Adipose tissue (tissue), 3 donors: ENCODE data around the gene TJP1. TPM values are rescaled to one million over a fixed set of nuclear protein-coding genes. Genes with fewer than 3 reads are reported as not detected.
"Not testable (repeated sequence)": the region's sequence is repeated elsewhere in the genome, so short reads cannot be mapped to it uniquely, and the experiment has no call there.

Source experiments
- H3K27ac ChIP-seq: one replicate; pipeline ENCODE4 v1.5.1; 2013; ENCODE audit warnings: low read depth, low read length
- WGBS, 3 donors: extraction: QIAGEN DNeasy Blood & Tissue Kit; methylation state at CpG; one replicate each; pipeline ENCODE4 v1.1.7; 2013; 5-methylcytosine and 5-hydroxymethylcytosine counted together
- polyA plus RNA-seq, 3 donors: library from polyadenylated mRNA; stranded (reverse); fragments of 200-250 nt; gene quantifications; one replicate each; pipeline ENCODE4 v1.2.3, GENCODE V29; 2013
- donor health status: healthy with polysubstance abuse.
- donor health status: Bipolar disorder and iron deficiency.
- donor health status: healthy.

TJP1 gene
- polyA plus RNA-seq, 3 donors: 15.3 to 23.4 (median 22.7) TPM

GRCh38 chr15:29774900-29775299, 47.4 kb downstream of the TJP1 start:
- no peak overlapping the region for H3K27ac ChIP-seq
- WGBS, 3 donors: 85 to 88% (median 86%) methylated on average over 6 of the region's 6 CpGs

DNA sequence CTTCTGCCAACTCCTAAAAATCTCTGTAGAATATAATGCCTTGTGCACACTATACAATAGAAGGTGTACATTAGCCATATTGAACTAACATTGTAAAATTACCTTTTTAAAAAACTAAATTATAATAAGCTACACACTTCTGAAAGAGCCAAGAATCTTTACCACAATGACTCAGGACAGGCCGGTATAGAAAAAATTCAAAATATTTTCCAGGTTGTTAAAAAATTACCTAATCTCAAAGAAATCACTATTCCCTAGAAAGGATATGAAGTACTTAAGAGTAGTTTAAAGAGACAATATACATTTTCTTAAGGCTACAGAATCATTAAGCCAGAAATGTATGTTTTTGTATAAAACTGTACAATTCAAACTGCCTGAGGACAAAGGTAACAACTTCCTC, 48.5 kb downstream of the TJP1 start:
- WGBS, 3 donors: 81 to 90% (median 85%) methylated on average over 1 of the region's 1 CpG
- H3K27ac ChIP-seq: no peak overlapping the region

DNA sequence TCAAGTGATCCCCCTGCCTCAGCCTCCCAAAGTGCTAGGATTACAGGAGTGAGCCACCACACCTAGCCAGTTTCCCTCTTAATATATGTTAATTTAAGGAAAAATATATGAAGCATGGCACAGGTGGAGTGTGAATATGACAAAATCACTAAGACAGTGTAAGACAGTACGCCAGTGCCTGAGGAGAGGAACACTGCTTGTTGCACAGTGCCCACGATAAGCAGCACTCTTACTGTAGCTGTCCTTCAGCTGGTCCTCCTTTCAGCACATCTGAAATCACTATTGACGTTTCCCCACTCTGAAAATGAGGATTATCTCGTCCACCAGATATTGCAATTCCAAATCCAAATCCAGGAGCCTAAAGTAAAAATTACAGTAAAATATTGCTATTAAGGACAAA, 49.3 kb downstream of the TJP1 start:
- H3K27ac ChIP-seq: no peak overlapping the region
- WGBS, 3 donors: 89 to 93% (median 89%) methylated on average over 4 of the region's 4 CpGs

- no peak overlapping the region for H3K27ac ChIP-seq
- 82 to 91% (median 86%) methylated on average over 2 of the region's 2 CpGs for WGBS, 3 donors
Observed at GRCh38 chr15:29770796-29771195, 51.5 kb downstream of the TJP1 start.

GRCh38 chr15:29765898-29766527, 56.3 kb downstream of the TJP1 start:
- no peak overlapping the region for H3K27ac ChIP-seq
- 55 to 66% (median 56%) methylated on average over 8 of the region's 8 CpGs for WGBS, 3 donors

DNA sequence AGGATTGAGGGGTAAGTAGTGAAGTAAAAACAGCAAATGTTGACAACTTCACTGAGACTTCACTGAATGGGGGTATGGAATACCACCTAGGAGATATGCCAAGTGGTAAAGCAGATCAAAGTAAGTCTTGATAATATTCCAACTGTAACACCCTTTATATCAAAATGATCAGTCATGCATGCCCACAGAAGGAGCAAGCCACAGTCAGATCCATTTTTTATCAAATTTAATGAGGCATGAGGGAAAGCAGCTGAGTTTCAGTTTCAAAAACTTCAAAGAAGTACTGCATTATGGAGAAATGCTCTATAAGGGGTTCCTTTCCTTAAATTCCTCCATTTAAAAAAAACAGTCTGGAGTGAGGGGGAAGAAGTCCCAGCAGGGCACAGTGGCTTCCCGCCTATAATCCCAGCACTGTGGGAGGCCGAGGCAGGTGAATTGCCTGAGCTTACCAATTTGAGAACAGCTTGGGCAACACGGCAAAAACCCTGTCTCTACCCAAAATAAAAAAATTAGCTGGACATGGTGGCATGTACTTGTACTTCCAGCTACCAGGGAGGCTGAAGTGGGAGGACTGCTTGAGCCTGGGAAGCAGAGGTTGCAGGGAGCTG, 56.9 kb downstream of the TJP1 start:
- H3K27ac ChIP-seq: no peak overlapping the region
- WGBS, 3 donors: 85 to 91% (median 88%) methylated on average over 3 of the region's 3 CpGs

DNA sequence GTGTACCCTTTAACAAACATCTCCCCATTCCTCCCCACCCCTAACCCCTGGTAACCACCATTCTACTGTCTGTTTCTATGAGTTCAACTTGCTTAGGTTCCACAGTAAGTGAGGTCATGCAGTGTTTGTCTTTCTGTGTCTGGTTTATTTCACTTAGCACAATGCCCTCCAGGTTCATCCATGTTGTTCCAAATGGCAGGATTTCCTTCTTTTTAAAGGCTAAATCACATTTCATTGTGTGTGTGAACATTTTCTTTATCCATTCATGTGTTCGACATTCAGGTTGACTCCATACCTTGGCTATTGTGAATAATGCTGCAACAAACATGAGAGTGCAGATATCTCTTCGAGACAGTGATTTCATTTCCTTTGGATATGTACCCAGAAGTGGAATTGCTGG, 62.7 kb downstream of the TJP1 start:
- WGBS, 3 donors: 72 to 92% (median 80%) methylated on average over 2 of the region's 2 CpGs
- H3K27ac ChIP-seq: no peak overlapping the region

- no peak overlapping the region for H3K27ac ChIP-seq
- 41 to 61% (median 56%) methylated on average over 5 of the region's 5 CpGs for WGBS, 3 donors
Observed at GRCh38 chr15:29756358-29757267, 65.7 kb downstream of the TJP1 start.

- WGBS, 3 donors: 91 to 94% (median 91%) methylated on average over 2 of the region's 2 CpGs
- H3K27ac ChIP-seq: not testable (repeated sequence)
Observed at GRCh38 chr15:29754009-29754408, 68.3 kb downstream of the TJP1 start.

DNA sequence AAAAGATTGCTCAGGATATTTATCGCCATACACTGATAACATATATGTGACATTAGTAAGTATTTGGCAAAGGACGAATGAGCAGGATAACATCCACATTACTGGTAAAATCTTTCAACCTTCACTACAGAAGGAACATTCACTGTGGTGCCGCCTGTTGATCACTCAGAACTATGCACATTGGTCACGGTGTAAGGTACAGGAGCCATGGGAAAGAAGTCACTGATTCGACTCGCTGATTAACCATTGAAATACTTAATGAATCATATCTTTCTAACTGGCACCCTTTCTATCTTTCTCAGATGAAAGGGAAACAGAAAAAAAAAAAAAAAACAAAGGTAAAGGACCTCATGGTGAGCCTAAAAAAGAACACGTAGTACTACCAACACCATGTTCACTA, 68.8 kb downstream of the TJP1 start:
- 90 to 96% (median 93%) methylated on average over 7 of the region's 7 CpGs for WGBS, 3 donors

DNA sequence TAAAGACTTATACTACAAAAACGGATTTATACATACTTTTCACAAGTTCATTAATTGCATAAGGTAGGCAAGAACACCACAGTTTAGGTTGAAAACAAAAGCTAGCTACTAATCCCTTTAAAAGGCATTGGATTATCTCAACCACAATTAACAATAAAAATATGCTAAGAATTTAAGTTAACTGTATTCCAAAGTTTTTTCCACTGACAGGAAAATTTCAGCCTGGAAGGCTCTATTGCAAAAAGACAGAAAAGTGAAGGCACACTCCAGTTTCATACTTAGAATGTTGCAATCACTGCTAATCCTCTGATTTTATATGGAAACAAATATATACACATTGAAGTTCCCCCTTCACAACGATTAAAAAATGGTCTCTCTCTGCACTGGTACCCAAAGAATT, 71.5 kb downstream of the TJP1 start:
- WGBS, 3 donors: 57 to 84% (median 58%) methylated on average over 2 of the region's 2 CpGs

More for the DNA sequence above, 68.8 kb downstream of the TJP1 start:
- H3K27ac ChIP-seq: no peak overlapping the region

GRCh38 chr15:29749365-29750086, 72.7 kb downstream of the TJP1 start:
- no peak overlapping the region for H3K27ac ChIP-seq
- WGBS, 3 donors: 76 to 86% (median 82%) methylated on average over 15 of the region's 15 CpGs

More for the DNA sequence above, 71.5 kb downstream of the TJP1 start:
- no peak overlapping the region for H3K27ac ChIP-seq

GRCh38 chr15:29747837-29748417, 74.3 kb downstream of the TJP1 start:
- WGBS, 3 donors: 63 to 68% (median 63%) methylated on average over 3 of the region's 3 CpGs
- no peak overlapping the region for H3K27ac ChIP-seq

- 77 to 97% (median 92%) methylated on average over 3 of the region's 3 CpGs for WGBS, 3 donors
Observed at GRCh38 chr15:29743475-29743874, 78.8 kb downstream of the TJP1 start.

GRCh38 chr15:29740692-29741311, 81.5 kb downstream of the TJP1 start:
- WGBS, 3 donors: 95 to 100% (median 100%) methylated on average over 1 of the region's 1 CpG
- no peak overlapping the region for H3K27ac ChIP-seq

More at GRCh38 chr15:29743475-29743874, 78.8 kb downstream of the TJP1 start:
- H3K27ac ChIP-seq: no peak overlapping the region

GRCh38 chr15:29736744-29737020, 85.6 kb downstream of the TJP1 start:
- H3K27ac ChIP-seq: no peak overlapping the region

DNA sequence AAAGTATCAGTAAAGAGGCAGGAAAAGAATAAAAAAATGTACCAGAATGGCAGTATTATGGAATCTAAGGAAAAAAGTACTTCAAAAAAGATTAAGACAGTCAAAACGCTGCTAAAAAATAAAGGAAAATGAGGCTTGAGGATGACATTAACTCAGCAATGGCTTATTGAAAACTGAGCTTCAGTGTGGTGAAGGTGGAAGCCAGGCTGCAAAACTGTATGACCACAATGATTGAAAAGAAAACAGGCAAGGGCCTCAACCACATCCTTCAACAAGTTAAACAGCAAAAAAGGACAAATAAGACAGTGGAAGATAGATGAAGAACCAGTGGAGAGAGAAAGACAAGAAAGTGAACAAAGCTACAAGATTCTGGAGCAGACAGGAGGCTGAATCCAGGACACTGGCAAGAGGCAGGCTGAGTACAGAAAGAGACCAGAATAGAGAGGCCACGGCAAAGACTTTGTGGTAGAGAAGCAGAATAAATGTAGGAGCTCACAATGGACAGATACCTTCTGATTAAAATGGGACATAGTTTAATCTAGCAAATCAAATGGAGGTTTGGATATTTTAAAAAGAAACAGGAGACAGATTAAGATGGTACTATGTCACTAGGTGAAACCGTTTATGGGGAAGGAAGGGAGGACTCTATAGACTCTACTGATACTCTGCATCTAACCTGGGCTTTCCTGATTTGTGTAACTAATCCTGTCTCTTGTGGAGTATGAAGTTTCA, 86.1 kb downstream of the TJP1 start:
- WGBS, 3 donors: 76 to 81% (median 77%) methylated on average over 3 of the region's 3 CpGs

More at GRCh38 chr15:29736744-29737020, 85.6 kb downstream of the TJP1 start:
- WGBS, 3 donors: 57 to 83% (median 76%) methylated on average over 2 of the region's 2 CpGs

More for the DNA sequence above, 86.1 kb downstream of the TJP1 start:
- H3K27ac ChIP-seq: no peak overlapping the region
